Dedifferentiated amniotic fluid mesenchymal stem cell (primary cell): Measurements from ENCODE around the gene B4GALNT4.
"Not testable (repeated sequence)": the region's sequence is repeated elsewhere in the genome, so short reads cannot be mapped to it uniquely, and the experiment has no call there.

Experiments
- DNase-seq: peaks from one replicate; pipeline ENCODE4 v3.0.0-alpha.2; 2016; ENCODE audit errors: extremely low spot score

Gene B4GALNT4

DNA sequence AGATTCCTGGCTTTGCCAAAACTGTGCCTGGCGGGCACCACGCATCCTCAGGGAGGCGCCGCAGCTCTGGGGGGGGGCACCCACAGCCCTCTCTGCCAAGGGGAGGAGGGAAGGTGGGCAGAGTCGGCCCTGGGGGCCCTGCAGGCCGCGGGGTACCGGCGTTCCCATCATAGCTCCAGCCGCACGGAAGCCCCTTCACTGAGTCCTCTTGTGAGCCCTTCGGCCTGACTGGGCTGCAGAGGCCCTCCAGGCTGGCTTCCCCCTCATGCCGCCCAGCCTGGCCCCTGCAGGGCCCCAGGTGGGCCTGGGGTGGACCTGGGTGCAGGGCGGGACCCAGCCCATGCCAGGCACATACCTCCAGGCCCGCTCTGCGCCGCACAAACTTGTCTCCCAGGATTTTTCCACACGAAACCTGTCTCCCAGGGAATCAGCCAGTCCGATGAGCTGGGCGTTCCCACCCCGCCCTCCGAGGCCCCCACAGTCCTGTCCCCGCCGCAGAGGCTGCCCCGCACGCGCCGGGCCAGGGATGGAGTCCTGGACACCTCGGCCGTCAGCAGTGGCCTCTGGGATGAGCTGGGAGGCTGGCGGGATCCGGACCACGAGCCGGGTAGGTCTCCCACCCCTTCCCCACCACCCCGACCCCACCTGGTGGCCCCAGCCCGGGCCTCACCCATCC is 22.9 kb downstream of the B4GALNT4 start:
- DNase-seq, result no peak

GRCh38 chr11:393219-394033 is 24.1 kb downstream of the B4GALNT4 start:
- DNase-seq, result peak; percentile 65

DNA sequence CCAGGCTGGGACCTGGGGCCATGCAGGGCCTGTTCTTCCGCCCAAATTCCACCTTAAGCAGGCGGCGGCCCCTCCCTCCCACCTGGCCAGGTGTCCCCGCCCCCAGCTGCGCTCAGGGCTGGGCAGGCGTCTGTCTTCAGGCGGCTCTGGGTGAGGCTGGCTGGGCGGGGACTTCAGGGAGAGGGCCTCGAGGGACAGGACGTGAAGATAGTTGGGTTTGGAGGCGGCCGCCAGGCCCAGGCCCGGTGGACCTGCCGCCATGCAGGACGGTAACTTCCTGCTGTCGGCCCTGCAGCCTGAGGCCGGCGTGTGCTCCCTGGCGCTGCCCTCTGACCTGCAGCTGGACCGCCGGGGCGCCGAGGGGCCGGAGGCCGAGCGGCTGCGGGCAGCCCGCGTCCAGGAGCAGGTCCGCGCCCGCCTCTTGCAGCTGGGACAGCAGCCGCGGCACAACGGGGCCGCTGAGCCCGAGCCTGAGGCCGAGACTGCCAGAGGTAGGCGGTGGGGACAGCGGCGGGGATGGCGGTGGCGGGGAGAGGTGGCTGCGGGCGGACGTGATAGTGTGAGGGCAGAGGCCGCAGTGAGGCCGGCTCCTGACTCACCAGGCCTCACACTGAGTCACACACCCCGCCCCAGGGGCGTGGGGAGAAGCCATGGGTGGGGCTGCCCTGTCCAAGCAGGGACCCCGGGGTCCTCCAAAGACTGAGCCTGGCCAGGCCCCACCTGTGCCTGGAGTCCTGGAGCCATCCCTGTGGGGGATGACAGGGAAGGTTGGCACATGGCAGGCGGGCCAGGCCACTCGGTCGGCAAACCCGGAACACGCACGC is 24.9 kb downstream of the B4GALNT4 start, which contains the start of gene PKP3:
PKP3 (plus strand) TSS at position 176 of the 824 bp plus-strand sequence; CDS start at position 260, 84 bp downstream.
- DNase-seq, result no peak

DNA sequence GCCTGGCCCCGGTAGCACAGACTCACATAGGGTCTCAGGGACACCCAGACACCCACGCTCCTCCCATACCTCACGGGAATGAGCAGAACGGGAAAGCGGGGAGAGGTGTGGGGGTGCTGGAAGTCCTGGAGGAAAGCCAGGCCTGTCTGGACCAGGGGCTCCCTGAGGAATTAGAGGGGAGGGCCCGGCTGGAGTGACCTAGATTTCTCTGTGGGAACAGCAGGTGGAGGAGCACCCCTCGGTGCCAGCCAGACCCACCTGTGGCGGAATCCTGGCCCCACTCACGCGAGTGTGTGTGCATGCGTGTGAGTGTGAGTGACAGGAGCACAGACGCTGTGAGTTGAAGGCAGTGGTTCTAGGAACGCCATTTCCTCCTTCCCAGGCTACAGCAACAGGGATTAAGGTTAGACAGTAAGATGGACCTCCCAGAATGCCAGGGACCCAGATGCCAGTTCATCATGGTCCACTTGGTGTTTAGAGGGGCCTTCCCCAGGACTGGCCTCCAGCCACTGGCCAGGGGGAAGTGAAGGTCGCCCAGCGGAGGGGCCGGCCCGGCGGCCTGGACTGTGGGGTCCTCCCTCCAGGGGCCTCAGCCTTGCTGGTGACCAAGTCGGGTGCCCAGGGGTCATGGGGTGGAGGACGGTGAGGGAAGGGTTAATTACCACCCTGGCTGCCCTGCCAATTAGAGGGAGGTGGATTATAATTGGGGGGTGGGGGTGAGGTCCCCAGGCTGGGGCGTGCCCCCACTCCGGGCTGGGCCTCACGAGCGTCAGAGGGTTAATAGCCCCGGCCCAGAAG is 25.8 kb downstream of the B4GALNT4 start:
- DNase-seq, result no peak

GRCh38 chr11:395866-396265 is 26.6 kb downstream of the B4GALNT4 start:
- DNase-seq, result no peak

GRCh38 chr11:396511-396947 is 27.2 kb downstream of the B4GALNT4 start:
- no peak for DNase-seq

GRCh38 chr11:396948-397548 is 27.7 kb downstream of the B4GALNT4 start:
- DNase-seq, result no peak

DNA sequence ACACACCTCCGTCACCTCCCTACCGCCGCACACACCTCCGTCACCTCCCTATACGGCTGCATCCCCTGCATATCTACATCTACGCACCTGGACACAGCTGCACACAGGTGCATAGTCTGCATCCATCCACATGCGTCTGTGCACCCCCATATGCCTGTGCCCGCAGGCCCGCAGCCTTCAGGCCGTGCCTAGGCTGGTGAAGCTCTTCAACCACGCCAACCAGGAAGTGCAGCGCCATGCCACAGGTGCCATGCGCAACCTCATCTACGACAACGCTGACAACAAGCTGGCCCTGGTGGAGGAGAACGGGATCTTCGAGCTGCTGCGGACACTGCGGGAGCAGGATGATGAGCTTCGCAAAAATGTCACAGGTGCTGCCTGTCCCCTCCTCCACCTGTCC is 29.5 kb downstream of the B4GALNT4 start:
- DNase-seq, result no peak

- no peak for DNase-seq
Measured at GRCh38 chr11:399731-400211, 30.5 kb downstream of the B4GALNT4 start.

GRCh38 chr11:400241-400689 is 31.0 kb downstream of the B4GALNT4 start:
- no peak for DNase-seq

GRCh38 chr11:401196-401595 is 31.9 kb downstream of the B4GALNT4 start:
- not testable (repeated sequence) for DNase-seq

DNA sequence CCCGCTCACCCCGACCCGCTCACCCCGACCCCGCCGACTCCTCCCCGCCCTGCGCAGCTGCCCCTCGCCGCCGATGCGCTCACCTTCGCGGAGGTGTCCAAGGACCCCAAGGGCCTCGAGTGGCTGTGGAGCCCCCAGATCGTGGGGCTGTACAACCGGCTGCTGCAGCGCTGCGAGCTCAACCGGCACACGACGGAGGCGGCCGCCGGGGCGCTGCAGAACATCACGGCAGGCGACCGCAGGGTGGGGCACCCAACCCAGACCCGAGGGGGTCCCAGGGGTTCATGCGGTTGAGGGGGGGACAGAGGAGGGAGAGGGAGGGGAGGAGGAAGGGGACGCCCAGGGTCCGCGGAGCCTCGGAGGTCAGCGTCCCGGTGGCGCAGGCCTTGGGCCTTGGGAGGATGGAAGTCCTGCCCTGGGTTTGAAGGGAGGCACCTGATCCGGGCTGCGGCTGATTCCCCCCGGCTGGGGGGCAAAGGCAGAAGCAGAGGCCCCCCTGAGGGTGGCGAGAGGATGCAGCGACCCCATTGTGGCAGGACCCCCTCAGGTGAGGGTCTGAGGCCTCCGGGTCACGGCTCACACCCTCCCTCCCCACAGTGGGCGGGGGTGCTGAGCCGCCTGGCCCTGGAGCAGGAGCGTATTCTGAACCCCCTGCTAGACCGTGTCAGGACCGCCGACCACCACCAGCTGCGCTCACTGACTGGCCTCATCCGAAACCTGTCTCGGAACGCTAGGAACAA is 33.9 kb downstream of the B4GALNT4 start:
- no peak for DNase-seq

GRCh38 chr11:403761-404431 is 34.6 kb downstream of the B4GALNT4 start:
- DNase-seq, result no peak

DNA sequence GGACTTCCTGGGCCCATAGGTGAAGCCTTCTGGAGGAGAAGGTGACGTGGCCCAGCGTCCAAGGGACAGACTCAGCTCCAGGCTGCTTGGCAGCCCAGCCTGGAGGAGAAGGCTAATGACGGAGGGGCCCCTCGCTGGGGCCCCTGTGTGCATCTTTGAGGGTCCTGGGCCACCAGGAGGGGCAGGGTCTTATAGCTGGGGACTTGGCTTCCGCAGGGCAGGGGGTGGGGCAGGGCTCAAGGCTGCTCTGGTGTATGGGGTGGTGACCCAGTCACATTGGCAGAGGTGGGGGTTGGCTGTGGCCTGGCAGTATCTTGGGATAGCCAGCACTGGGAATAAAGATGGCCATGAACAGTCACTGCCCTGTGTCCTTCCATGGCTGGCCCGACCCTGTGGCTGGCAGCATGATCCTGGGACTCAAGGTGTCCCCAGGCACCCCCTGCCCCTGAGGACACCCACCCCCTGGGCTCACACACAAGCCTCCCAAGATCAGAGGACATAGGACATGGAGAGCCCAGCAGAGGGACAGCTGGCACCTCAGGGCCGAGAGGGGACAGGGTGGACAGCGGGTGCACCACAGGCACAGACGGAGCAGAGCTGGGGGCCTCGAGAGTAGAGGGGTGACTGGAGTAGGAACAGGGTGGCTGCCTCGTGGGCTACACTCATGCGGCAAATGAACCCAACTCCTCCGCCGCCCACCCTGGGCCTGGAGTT is 35.4 kb downstream of the B4GALNT4 start:
- DNase-seq, result no peak

GRCh38 chr11:405323-405953 is 36.1 kb downstream of the B4GALNT4 start:
- no peak for DNase-seq

GRCh38 chr11:405954-406795 is 36.9 kb downstream of the B4GALNT4 start:
- DNase-seq, result no peak
